ENCODE results near the gene AKR1B1. TPM values are rescaled to one million over a fixed set of nuclear protein-coding genes. Genes with fewer than 3 reads are reported as not detected.

Gene AKR1B1
- 2,669 to 2,899 TPM (median 2,761 TPM) in 5 replicates for total RNA-seq (2022; extraction: Qiagen RNA extraction; ENCODE audit: low read depth)

GRCh38 chr7:134458806-134459698 is at the start of gene AKR1B1:
AKR1B1 (minus strand) TSS chr7:134459100; CDS start chr7:134459062, 38 bp downstream.

Other genes with a start within 250 kb of the AKR1B1 start
- 29.9 to 45.8 TPM (median 41.0 TPM) in 5 replicates for gene SLC35B4, start 142.2 kb downstream of the AKR1B1 start, total RNA-seq (2022; extraction: Qiagen RNA extraction; ENCODE audit: low read depth)
- 2,481 to 2,852 TPM (median 2,603 TPM) in 5 replicates for gene AKR1B10, start 68.5 kb upstream of the AKR1B1 start, total RNA-seq (2022; extraction: Qiagen RNA extraction; ENCODE audit: low read depth)
- 26.7 to 44.7 TPM (median 39.4 TPM) in 5 replicates for gene AKR1B15, start 90.0 kb upstream of the AKR1B1 start, total RNA-seq (2022; extraction: Qiagen RNA extraction; ENCODE audit: low read depth)
- 18.6 to 22.7 TPM (median 20.3 TPM) in 5 replicates for gene BPGM, start 187.8 kb upstream of the AKR1B1 start, total RNA-seq (2022; extraction: Qiagen RNA extraction; ENCODE audit: low read depth)